CD14-positive monocyte (primary cell): ENCODE data around the gene CCDC33. TPM values are rescaled to one million over a fixed set of nuclear protein-coding genes. Genes with fewer than 3 reads are reported as not detected.

Source experiments
- DNase-seq, 3 donors: peaks; one replicate each; pipeline ENCODE4 v3.0.0-alpha.2; 2011 to 2022
- H2AFZ ChIP-seq: 2 replicates; pipeline ENCODE4 v1.6.0; 2012; ENCODE audit warnings: mild to moderate bottlenecking, low read depth, low read length, inconsistent platforms; ENCODE audit not compliant: insufficient read depth, poor library complexity, severe bottlenecking
- H3K27ac ChIP-seq, 2 donors: 1 replicate in 1 of 2; 2 replicates in 1 of 2; pipeline ENCODE4 v1.5.1; 2012 to 2013; ENCODE audit warnings: low read length in 2 of 2, control low read depth in 1 of 2, inconsistent platforms in 1 of 2, low read depth in 1 of 2, mild to moderate bottlenecking in 1 of 2
- H3K27me3 ChIP-seq, 2 donors: one replicate each; pipeline versions ENCODE4 v1.6.0 to v1.6.1; 2011 to 2013; ENCODE audit warnings: low read length in 2 of 2; ENCODE audit not compliant: control insufficient read depth in 2 of 2, insufficient read depth in 2 of 2
- H3K36me3 ChIP-seq, 2 donors: replicated peaks in 1 of 2; 1 replicate in 1 of 2; 2 replicates in 1 of 2; pipeline versions ENCODE4 v1.5.1 to v1.6.1; 2012 to 2013; ENCODE audit warnings: low read length in 2 of 2, control low read depth in 1 of 2, inconsistent platforms in 1 of 2, mild to moderate bottlenecking in 1 of 2; ENCODE audit not compliant: insufficient read depth in 2 of 2, control insufficient read depth in 1 of 2
- H3K4me1 ChIP-seq, 2 donors: 1 replicate in 1 of 2; 2 replicates in 1 of 2; pipeline versions ENCODE4 v1.5.1 to v1.6.1; 2012 to 2013; ENCODE audit warnings: low read length in 2 of 2, control low read depth in 1 of 2, inconsistent platforms in 1 of 2, mild to moderate bottlenecking in 1 of 2, moderate library complexity in 1 of 2; ENCODE audit not compliant: insufficient read depth in 2 of 2, control insufficient read depth in 1 of 2
- H3K4me2 ChIP-seq: replicated peaks from 2 replicates; pipeline ENCODE3; 2012; ENCODE audit warnings: low read length, moderate library complexity, mild to moderate bottlenecking; ENCODE audit not compliant: poor library complexity, severe bottlenecking; ENCODE audit errors: extremely low read depth
- H3K4me3 ChIP-seq, 3 experiments: fragments of 200-600 bp in 1 of 3; sonication (generic) in 1 of 3; replicated peaks in 1 of 3; 1 replicate in 2 of 3; 2 replicates in 1 of 3; pipeline ENCODE4 v1.5.1; 2011 to 2013; ENCODE audit warnings: low read length in 3 of 3, mild to moderate bottlenecking in 3 of 3, control low read depth in 2 of 3, low read depth in 2 of 3, inconsistent platforms in 1 of 3, moderate library complexity in 1 of 3
- H3K79me2 ChIP-seq: 2 replicates; pipeline ENCODE4 v1.6.0; 2012; ENCODE audit warnings: mild to moderate bottlenecking, control low read depth, inconsistent platforms, low read length, moderate library complexity; ENCODE audit not compliant: insufficient read depth
- H3K9ac ChIP-seq: 2 replicates; pipeline ENCODE4 v1.6.0; 2017; ENCODE audit warnings: low read length, mild to moderate bottlenecking; ENCODE audit not compliant: insufficient read depth, poor library complexity, severe bottlenecking
- H3K9me3 ChIP-seq, 2 donors: replicated peaks in 1 of 2; 1 replicate in 1 of 2; 2 replicates in 1 of 2; pipeline versions ENCODE4 v1.5.1 to v1.6.1; 2012 to 2013; ENCODE audit warnings: low read length in 2 of 2, control low read depth in 1 of 2; ENCODE audit not compliant: control insufficient read depth in 1 of 2, insufficient read depth in 1 of 2
- H4K20me1 ChIP-seq: 2 replicates; pipeline ENCODE4 v1.6.0; 2012; ENCODE audit warnings: mild to moderate bottlenecking, low read length, control low read depth, moderate library complexity; ENCODE audit not compliant: insufficient read depth
- H3K27ac Mint-ChIP-seq, 7 donors: one replicate each; pipeline ENCODE4 v1.8.0; 2020; ENCODE audit warnings: mild to moderate bottlenecking in 7 of 7, mixed read lengths in 7 of 7, moderate library complexity in 6 of 7, inconsistent platforms in 2 of 7
- H3K27me3 Mint-ChIP-seq, 3 donors: one replicate each; pipeline ENCODE4 v1.8.0; 2021 to 2022; ENCODE audit warnings: low read depth in 3 of 3, mild to moderate bottlenecking in 3 of 3, mixed read lengths in 3 of 3, moderate library complexity in 3 of 3, inconsistent platforms in 1 of 3
- H3K36me3 Mint-ChIP-seq, 2 donors: one replicate each; pipeline ENCODE4 v1.8.0; 2020; ENCODE audit warnings: mixed read lengths in 2 of 2, inconsistent platforms in 1 of 2, mild to moderate bottlenecking in 1 of 2
- H3K4me1 Mint-ChIP-seq: one replicate; pipeline ENCODE4 v1.8.0; 2020; ENCODE audit warnings: mild to moderate bottlenecking, mixed read lengths
- H3K4me3 Mint-ChIP-seq, 2 donors: one replicate each; pipeline ENCODE4 v1.8.0; 2020; ENCODE audit warnings: mild to moderate bottlenecking in 2 of 2, mixed read lengths in 2 of 2, moderate library complexity in 1 of 2
- H3K9me3 Mint-ChIP-seq, 7 donors: one replicate each; pipeline ENCODE4 v1.8.0; 2020 to 2022; ENCODE audit warnings: mixed read lengths in 7 of 7, mild to moderate bottlenecking in 6 of 7, moderate library complexity in 6 of 7, inconsistent platforms in 2 of 7
- CTCF ChIP-seq: fragments of 200-600 bp; IDR thresholded peaks from one replicate; pipeline ENCODE4 v1.8.0; 2022; ENCODE audit warnings: antibody characterized with exemption, mild to moderate bottlenecking
- WGBS: methylation state at CpG from one replicate; pipeline ENCODE4 v1.1.5; 2013; ENCODE audit warnings: missing lambda C conversion rate; ENCODE audit not compliant: insufficient coverage; 5-methylcytosine and 5-hydroxymethylcytosine counted together
- intact Hi-C, 2 donors: fragments of 100-400 bp; cut with micrococcal nuclease; formaldehyde crosslinking; loops; one replicate each; pipeline versions ENCODE4 v1.15.0 to v1.15.1; 2023
- polyA plus RNA-seq, 3 donors: library from polyadenylated mRNA; depleted of rRNA in 1 of 3; unstranded in 2 of 3; stranded (reverse) in 1 of 3; fragments of 300-500 nt in 2 of 3; fragments of >200 nt in 1 of 3; fragmentation: Illumina TruSeq in 2 of 3; gene quantifications; 1 replicate in 2 of 3; 2 replicates in 1 of 3; pipeline ENCODE4 v1.2.3, GENCODE V29; 2012 to 2021

CCDC33 gene
- polyA plus RNA-seq, 3 donors: not detected

GRCh38 chr15:74305687-74306086, 69.6 kb downstream of the CCDC33 start:
- H3K4me3 ChIP-seq: no peak overlapping the region
- no peak overlapping the region for H3K4me2 ChIP-seq
- H3K9ac ChIP-seq: no peak overlapping the region
- no peaks in the 10 kb centered on the region for H3K79me2 ChIP-seq
- no peaks in the 10 kb centered on the region for H3K4me1 ChIP-seq
- no peaks in the 10 kb centered on the region for H3K9me3 ChIP-seq
- Mint-ChIP-seq H3K4me3 (no peak overlapping the region), H3K27me3 (peaks cover 12 to 43% (median 26%) of the 10 kb centered on the region in 3 donors), H3K27ac (no peak overlapping the region), H3K9me3 (no peaks in the 10 kb centered on the region), H3K4me1 (no peaks in the 10 kb centered on the region), H3K36me3 (no peaks in the 10 kb centered on the region)
- WGBS: 91% methylated on average over 6 of the region's 7 CpGs
- no peak for TF ChIP-seq CTCF
- peaks cover 0 to 5% of the 10 kb centered on the region in 2 donors for H3K27me3 ChIP-seq
- no peak overlapping the region for H3K27ac ChIP-seq
- H4K20me1 ChIP-seq: no peaks in the 10 kb centered on the region
- no peaks in the 10 kb centered on the region for H3K36me3 ChIP-seq
- DNase-seq: no peak
- intact Hi-C loops: no loop called here
- H2AFZ ChIP-seq: no peak overlapping the region

- Histone ChIP-seq H3K27me3 (peaks cover 0 to 5% of the 10 kb centered on the region in 2 donors), H3K9ac (no peak overlapping the region), H3K79me2 (no peaks in the 10 kb centered on the region), H2AFZ (no peak overlapping the region), H3K4me1 (no peaks in the 10 kb centered on the region), H3K4me2 (no peak overlapping the region), H3K4me3 (no peak overlapping the region), H3K36me3 (no peaks in the 10 kb centered on the region), H3K9me3 (no peaks in the 10 kb centered on the region), H3K27ac (no peak overlapping the region), H4K20me1 (no peaks in the 10 kb centered on the region)
- Mint-ChIP-seq H3K27ac (no peak overlapping the region), H3K36me3 (no peaks in the 10 kb centered on the region), H3K4me3 (no peak overlapping the region), H3K4me1 (no peaks in the 10 kb centered on the region), H3K27me3 (peaks cover 9 to 35% (median 18%) of the 10 kb centered on the region in 3 donors), H3K9me3 (no peaks in the 10 kb centered on the region)
- intact Hi-C loops: no loop called here
- no peak for TF ChIP-seq CTCF
- no peak for DNase-seq
- WGBS: 83% methylated on average over 2 of the region's 10 CpGs
Observed at GRCh38 chr15:74306781-74307217, 70.7 kb downstream of the CCDC33 start.
